GM19455 (cell line): ENCODE results near the gene MACROD1.
"Not testable (repeated sequence)": the region's sequence is repeated elsewhere in the genome, so short reads cannot be mapped to it uniquely, and the experiment has no call there.

ENCODE experiments used
- ATAC-seq: cut with Tn5 transposase; IDR thresholded peaks from one replicate; pipeline ENCODE4 v1.9.1; 2021; ENCODE audit not compliant: unreplicated experiment

Gene MACROD1

DNA sequence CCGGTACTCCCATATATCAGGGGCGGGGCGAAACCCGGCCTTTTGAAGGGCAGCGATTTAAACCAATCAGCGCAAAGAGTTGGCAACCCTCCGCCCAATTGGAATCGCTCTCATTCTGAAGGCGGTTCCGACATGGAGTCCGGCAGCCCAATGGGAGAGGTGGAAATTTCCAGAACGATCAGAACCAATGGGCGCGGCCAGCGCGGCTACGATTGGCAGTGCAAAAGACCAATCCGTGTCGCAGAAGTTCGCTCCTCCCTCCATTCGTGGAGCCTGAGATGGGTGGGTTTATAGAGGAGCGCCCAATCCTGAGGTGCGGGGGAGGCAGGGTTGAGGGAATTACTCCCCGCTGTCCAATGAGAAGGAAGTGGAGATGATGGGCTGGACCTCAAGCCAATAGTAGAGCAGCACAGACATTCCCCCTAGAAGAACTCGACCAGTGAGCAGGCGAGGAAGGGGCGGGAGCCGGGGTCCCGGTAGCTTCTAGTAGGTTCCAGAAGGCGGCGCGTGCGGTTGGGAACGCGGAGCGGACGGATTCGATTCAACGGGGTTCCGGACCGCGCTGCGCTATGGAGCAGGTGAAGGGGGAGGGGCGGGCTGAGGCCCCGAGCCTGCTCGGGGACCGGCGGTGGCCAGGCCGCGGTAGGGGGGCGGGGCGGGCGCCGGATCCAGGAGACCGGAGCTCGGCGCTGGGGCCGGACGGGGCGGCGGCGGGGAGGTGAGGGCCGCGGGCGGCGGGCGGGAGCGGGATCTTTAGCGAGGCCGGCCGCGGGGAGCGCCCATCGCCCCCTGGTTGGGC is 20.0 kb upstream of the MACROD1 start, which contains the start of gene STIP1:
Gene STIP1, plus strand, starts transcription at position 479 of the 799 bp plus-strand sequence. Its CDS starts 91 bp downstream, at position 570.
- peak; percentile 83 for ATAC-seq

DNA sequence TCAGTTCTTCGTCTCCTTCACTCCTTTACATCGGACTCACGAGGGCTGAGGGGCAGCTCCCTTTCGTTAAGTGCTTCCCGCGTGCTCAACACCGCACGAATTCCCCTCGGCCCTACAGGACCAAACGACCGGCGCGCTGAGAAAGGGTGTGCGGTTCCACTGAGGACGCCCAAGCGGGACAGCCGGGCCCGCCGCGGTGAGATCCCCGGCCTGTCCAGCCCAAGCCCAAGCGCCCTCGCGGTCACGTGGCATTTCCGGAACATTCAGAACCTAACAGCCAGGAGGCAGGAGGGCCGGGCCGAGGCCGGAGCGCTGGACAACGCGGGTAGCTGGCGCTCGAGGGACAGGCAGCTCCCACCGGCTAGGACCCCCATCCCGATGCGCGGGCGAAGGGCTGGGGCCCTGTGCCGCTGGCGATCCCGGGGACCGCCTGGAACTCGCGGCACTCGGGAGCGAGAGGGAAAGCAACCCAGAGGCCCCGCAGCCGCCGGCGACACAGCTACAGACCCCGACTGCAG is 19.3 kb upstream of the MACROD1 start:
- peak; percentile 18 for ATAC-seq

DNA sequence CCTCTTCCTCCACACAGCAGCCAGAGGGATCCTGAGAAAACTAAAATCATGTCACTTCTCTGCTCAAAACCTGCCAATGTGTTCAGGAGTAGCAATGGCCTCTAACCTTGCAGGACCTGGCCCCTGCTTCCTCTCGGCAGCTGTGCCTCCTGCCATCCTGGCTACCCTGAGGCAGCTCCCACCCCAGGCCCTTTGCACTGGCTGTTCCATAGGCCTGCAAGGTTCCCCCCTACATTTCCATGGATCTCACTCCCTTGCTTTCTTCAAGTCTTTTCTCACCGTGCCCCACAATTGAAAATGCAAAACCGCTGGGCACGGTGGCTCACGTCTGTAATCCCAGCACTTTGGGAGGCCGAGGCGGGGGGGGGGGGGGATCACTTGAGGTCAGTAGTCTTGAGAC is 18.0 kb upstream of the MACROD1 start:
- ATAC-seq: no peak

DNA sequence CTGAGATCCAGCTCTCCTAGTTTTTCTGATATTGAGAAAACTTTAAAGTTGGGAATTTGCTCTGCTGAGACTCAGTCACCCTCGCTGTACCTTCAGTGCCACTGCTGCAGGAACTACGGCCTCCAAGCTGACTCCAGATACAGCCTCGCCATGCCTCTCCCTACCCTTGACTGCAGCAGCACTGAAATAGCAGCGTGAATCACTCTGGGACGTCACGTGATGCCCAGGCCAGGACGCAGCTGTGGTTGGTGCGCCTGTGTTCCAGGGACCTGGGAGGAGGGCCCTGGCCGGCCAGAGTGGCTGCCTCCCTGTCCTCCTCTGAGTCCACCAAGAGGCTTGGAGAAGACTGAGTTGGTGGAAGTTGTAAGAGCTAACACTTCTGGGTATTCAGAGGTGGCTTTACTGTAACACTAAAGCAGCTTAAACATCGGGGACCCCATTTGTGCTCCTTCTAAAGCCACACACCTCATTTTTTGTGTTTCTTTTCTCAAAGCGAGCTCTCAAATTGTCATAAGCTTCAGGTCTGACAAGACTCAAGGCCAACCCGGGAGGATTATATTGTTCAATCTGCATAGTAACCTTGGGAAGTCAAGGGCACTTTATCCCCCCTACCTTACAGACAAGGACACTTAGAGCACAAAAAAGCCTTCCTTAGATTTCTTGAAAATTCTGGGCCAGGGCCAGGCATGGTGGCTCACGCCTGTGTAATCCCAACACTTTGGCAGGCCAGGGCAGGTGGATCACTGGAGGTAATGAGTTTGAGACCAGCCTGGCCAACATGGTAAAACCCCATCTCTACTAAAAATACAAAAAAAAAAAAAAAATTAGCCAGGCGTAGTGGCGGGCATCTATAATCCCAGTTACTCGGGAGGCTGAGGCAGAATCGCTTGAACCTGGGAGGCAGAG is 15.8 kb upstream of the MACROD1 start:
- ATAC-seq: no peak

DNA sequence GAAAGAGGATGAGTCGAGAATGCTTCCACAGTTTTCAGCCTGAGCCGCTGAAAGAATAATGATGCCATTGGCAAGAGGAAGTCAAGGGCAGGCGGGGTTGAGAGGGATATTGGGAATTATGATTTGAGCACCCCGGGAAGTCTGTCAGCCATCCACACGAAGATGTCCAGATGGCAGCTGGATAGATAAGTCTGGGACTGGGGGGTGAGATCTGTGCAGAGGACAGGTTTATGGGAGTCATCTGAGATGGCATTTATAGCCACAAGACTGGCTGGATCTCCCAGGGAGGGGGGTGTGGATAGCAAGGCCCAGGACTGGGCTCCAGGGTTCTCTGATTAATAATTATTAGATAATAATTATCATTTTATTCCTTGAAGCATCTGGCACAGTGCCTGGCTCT is 15.0 kb upstream of the MACROD1 start:
- no peak for ATAC-seq

DNA sequence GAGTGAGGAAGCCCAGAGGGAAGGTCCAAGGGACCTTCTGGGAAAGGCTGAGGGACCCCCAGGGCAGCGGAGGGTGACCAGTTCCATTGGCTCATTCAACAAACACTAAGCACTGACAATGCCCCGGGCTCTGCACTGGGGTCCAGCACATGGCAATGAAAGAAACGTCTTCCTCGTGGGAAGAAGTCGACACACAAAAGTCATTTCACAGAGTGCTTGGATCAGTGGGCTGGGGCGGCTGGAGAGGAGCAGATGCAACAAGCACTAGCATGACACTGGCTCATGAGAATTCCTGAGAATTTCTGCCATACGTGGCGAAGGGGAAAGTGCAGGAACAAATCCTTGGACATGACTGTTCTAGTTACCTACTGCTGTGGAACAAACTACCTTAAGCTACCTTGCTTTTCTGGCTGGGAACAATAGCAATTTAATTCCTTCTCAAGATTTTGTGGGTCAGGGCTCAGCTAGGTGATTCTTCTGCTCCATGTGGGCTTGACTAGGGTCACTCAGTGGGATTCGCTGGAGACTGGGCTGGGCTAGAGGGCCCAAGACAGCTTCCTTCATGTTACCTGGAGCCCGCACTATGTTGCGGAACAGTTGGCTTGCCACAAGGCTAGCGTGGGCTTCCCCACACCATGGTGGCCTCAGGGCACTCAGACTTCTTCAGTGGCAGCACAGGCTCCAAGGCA is 13.2 kb upstream of the MACROD1 start:
- no peak for ATAC-seq

DNA sequence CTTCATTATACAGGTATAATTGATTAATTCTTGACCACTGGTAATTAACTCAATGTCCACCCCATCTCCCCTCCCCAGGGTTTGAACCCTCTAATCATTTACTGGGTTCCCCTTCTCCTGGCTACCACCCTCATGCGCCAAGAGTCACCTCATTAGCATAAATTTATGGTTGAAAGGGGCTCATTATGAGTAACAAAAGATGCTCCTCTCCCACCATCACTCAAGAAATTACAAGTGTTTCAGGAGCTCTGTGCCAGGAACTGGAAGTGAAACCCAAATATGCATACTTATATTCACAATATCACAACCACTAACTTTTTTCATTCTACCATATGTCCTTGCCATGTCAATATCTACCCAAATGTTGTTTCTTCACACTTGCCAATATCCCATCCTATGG is 12.3 kb upstream of the MACROD1 start:
- ATAC-seq: no peak

DNA sequence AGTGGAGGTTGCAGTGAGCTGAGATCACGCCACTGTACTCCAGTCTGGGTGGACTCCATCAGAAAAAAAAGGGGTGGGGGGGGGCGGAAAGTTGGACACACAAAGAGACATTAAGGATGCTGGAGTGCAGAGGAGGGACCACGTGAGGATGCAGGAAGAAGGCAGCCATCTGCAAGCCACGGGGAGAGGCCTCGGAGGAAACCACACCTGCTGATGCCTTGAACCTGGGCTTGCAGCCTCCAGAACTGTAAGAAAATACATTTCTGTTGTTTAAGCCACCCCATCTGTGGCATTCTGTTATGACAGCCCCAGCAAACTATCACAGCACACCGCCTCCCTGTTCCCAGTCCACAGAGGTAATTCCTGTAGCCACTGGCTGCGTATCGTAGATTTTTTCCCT is 10.8 kb upstream of the MACROD1 start:
- no peak for ATAC-seq

DNA sequence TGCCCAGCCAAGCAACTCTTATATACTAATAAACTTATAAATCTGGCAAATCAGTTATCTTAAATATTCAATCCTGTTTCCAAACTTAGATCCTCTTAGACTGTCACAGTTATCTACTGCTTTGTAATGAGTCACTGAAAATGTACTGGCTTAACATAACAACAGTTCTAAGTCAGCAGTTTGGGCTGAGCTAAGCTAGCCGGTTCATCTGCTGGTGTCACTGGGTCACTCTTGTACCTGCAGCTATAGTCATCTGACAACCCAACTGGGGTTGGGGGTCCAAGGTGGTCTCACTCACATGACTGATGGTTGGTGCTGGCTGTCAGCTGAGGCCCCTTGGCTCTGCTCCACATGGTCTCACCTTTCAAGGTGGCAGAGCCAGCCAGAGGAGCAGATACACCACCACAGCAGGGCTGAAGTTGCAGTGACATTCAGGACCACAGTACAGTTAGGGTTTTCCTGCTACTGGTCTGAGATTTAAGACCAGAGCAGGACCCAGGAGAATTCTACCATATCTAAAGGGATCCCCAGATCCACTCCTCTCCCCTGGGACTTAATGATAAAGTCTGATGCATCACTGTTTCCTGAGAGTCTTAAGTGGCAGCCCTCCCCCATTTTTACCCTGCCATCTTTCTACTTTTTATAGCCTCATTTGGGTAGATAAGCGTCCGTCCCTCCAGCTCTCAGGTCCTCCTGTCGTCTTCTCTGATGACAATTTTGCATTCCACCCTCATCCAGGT is 7.9 kb upstream of the MACROD1 start:
- no peak for ATAC-seq

DNA sequence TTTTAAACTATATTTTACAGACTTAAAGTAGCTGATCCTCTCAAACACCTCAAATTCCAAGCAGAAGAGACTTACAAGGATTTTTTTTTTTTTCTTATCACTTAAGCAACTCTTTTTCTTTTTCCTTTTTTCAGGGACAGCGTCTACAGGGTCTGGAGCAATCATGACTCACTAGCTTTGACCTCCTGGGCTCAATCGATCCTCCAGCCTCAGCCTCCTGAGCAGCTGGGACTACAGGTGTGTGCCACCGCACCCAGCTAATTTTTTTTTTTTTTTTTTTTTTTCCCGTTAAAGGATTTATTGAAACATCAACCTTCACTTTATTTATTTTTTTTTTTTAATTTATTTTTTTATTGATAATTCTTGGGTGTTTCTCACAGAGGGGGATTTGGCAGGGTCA is 4.5 kb upstream of the MACROD1 start:
- no peak for ATAC-seq

DNA sequence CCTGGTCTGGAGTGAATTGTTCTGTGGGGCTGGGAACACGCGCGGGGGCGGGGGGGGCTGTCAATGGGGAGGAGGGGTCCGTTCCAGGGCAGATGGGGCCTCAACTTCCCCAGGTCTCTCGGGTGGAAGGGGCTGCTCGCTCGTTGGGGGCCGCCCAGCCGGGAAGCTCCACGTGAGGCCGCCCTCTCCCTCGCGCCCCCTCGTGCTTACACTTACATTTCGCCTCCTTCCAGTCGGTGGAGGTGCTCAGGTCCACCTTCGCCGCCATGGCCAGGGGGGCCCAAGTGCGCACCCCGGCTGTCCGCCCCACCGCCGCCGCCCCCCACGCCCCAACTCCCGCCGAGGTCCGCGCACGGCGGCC is 452 bp downstream of the MACROD1 start:
- ATAC-seq: peak; percentile 17

DNA sequence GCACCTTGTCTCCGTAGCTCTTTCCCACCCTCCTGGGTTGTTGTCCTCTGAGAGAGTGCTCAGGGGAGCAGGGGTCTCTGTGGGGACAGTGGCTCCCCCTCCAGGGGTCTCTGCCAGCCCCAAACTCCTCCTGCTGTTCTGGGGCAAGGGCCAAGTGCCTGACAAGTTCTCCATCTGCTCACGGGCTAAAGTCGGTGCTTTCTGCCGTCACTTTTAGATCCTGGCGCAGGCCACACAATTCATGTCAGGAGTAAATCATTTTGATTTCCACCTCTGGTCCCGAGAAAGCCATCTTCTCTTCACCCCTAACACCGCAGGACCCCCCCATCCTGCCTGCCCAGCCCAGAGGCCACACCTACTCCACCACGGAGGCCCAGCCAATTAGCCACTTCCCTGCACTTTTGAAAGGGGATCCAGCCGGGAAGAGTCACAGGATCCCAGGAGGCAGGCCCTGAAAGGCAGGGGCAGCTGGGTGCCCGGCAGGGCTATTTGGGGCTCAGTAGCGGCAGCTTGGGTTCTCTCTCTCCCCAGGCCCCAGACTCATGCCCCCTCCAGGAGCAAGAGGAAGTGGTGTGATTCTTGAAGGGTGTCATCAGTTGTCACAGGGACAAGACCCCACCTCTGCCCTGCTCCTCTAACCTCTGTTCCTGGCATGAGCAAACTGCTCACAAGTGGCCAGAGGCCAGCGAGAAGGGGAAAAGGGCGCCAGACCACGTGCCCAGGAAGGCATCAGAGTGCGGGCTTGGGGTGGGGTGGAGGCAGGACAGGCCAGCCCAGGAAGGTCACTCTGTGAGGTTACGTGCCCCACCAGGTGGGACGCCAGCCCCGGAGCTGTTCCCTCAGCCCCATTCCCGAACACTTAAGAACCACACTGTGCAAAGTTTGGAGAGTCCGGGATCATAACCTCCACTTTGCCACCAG is 1.3 kb downstream of the MACROD1 start:
- no peak for ATAC-seq

DNA sequence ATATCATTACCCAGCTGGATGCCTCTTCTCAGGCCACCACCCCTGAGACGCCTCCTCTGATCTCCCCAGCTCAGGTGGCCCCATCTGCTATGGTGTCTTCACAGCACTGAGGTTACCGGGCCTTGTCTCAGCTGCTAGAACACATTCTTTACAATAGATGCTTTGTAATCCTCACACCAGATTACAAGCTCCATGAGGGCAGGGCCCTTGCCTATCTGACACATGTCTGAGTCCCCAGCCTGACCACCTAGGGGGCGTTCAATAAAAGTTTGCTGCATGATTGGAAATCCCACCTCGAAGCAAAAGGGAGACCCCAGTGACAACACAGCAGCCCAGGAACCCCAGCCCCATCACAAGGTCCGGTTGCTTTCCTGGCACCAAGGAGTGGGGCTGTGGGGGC is 2.0 kb downstream of the MACROD1 start:
- ATAC-seq: no peak

DNA sequence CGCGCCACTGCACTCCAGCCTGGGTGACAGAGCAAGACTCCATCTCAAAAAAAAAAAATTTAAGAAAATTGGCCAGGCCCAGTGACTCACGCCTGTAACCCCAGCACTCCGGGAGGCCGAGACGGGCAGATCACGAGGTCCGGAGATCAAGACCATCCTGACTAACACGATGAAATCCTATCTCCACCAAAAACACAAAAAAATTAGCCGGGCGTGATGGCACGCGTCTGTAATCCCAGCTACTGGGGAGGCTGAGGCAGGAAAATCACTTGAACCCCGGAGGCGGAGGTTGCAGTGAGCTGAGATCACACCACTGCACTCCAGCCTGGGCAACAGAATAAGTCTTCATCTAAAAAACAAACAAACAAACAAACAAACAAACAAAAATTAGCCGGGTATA is 3.1 kb downstream of the MACROD1 start:
- not testable (repeated sequence) for ATAC-seq

DNA sequence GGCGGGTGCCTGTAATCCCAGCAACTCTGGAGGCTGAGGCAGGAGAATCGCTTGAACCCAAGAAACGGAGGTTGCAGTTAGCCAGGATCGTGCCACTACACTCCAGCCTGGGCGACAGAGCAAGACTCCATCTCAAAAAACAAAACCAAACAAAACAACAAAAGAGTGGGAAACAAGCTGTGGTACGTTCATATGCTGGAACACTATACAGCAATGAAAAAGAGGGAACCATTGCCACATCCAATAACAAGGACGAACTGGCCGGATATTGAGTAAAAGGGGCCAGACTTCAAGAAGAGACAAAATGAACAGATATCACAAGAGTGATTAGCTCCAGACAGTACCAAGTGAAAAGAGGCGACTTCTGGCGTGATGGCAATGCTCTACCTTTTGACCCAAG is 4.9 kb downstream of the MACROD1 start:
- no peak for ATAC-seq

DNA sequence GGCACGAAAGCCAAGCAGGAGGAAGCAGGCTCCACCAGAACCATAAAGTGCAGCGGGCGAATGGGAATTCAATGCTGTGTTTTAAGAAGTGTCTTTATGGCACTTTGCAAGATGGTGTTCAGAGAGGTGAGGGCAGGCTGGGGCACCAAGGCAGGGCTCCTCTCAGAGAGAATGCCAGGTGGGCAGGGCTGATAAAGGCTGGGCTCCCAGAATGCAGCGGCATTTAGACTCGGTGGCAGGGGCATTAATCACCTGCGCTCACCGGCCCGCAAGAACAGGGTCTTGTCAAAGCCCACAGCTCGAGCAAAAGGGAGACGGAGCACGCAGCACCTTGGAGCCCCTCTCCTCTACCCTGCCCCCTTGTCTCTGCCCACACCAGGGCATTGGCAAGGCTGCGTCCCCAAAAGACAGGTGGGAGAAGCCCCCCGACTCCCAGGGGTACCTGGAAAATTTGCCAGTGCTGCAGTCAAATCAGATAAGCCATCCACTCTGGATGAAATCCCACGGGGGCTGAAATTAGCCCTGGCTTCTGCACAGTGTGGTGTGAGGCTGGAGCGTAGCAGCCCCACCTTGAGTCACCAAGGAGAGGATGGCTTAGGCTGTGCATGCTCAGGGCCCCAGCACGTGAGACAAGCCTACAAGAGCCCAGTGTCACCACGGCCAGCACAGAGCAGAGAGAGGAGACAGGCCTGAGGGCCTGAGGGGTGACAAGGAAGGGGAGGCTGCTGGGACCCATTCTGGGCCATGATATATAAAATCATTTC is 8.1 kb downstream of the MACROD1 start:
- no peak for ATAC-seq

DNA sequence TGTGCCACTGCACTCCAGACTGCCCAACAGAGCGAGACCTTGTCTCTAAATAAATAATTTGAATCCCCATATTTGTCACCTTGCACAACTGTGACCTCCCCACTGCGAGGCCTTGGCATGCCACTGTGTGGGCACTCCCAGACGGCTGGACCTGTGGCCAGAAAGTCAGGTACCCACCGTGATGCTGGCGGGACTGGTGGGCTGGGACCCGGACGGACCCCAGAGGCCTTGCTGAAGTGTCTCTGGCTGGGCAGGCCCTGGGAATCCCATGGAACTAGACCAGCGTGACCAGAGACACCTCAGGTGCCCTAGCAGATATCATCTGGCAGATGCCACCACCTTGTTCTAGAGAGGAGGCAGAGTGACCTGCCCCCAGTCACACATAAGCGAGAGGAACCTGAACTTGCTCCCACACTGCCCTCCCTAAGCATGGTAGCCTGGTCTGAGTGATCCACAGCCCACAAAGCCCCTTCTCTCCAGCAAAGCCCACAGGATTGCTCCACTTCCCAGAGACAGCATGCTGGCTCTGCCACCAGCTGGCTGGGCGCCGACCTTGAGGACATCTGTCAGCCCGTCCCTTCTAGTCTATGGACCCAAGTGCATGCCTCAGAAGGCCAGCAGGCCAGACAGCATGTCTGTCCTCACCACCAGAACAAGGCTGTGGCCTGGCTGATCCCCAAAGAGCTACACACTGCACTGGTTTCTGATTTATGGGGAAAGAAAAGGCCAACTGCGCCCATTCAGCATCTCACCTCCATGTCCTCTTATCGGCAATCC is 9.5 kb downstream of the MACROD1 start:
- ATAC-seq: no peak

DNA sequence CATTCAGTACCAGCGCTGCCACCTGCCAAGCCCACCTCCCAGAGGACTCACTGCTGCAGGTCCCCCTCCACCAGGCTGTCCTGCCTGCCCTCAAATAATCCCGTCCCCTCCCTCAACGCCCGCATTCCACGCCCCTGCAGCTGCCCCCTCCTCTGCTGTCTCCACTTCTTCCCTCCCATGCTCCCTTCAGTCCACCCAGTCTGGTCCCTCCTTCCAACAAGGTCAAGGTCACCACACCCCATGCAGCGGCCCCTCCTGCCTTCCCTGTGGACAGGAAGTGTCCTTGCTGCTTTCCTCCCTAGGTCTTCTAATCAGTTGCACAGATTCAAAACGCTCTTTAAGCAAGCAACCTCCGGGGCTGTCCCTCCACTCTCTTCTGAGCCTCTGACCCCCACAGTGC is 12.1 kb downstream of the MACROD1 start:
- ATAC-seq: no peak
